ENCODE measurements around the gene UVSSA.
A peak's percentile ranks its signal among the peaks of the same experiment; 100 is the strongest.

UVSSA gene

DNA sequence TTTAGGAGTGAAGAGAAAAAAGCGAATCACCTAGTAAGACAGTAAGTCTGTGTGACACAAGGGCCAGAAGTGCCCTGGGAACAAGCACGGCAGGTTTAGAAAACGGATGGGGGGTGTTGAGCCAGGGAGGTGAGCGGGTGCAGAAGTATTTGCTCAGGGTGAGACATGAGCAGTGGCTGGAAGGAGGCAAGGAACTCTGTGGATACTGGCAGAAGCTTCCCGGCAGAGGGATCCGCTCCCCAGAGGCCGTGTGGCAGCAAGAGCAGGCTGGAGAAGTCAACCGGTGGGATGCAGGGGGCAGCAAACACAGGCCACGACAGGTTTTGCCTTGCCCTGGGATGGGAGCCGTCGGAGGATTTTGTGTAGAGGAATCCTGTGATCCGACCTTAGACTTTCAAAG is 2.3 kb upstream of the UVSSA start:
- H3K9me3 ChIP-seq (replicated peaks; ENCODE audit: insufficient read depth, low read length): no peaks in the 10 kb centered on the region
- H3K27me3 ChIP-seq (replicated peaks; ENCODE audit: insufficient read depth, low read length): no peaks in the 10 kb centered on the region
- no peak overlapping the region for H2AFZ ChIP-seq (ENCODE audit: low read length)
- TF ChIP-seq, protein P1, sequence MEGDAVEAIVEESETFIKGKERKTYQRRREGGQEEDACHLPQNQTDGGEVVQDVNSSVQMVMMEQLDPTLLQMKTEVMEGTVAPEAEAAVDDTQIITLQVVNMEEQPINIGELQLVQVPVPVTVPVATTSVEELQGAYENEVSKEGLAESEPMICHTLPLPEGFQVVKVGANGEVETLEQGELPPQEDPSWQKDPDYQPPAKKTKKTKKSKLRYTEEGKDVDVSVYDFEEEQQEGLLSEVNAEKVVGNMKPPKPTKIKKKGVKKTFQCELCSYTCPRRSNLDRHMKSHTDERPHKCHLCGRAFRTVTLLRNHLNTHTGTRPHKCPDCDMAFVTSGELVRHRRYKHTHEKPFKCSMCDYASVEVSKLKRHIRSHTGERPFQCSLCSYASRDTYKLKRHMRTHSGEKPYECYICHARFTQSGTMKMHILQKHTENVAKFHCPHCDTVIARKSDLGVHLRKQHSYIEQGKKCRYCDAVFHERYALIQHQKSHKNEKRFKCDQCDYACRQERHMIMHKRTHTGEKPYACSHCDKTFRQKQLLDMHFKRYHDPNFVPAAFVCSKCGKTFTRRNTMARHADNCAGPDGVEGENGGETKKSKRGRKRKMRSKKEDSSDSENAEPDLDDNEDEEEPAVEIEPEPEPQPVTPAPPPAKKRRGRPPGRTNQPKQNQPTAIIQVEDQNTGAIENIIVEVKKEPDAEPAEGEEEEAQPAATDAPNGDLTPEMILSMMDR (IDR thresholded peaks at IDR 0.05; ENCODE audit: low read length): no peak
- no peak for TF ChIP-seq EZH2phosphoT487 (IDR thresholded peaks at IDR 0.05; ENCODE audit: low read length)
- H4K20me1 ChIP-seq (ENCODE audit: insufficient read depth, low read length): no peaks in the 10 kb centered on the region
- H3F3A ChIP-seq (ENCODE audit: insufficient read depth, low read length): peaks cover 18% of the 10 kb centered on the region
- no peak overlapping the region for H3K27ac ChIP-seq (ENCODE audit: low read length)
- no peaks in the 10 kb centered on the region for H3K9me2 ChIP-seq (replicated peaks; ENCODE audit: insufficient read depth, low read length)
- no peak overlapping the region for H3K9ac ChIP-seq (ENCODE audit: low read length)
- no peak overlapping the region for H3K4me2 ChIP-seq (ENCODE audit: low read depth, low read length)
- peaks cover 4% of the 10 kb centered on the region for H3K36me3 ChIP-seq (replicated peaks; ENCODE audit: insufficient read depth, low read length)
- H3K79me2 ChIP-seq (ENCODE audit: low read length): peaks cover 8% of the 10 kb centered on the region
- no peak overlapping the region for H3K4me3 ChIP-seq (ENCODE audit: low read length)
- 0 out of 2 replicates have a peak, but pooled peaks cover 4% of the 10 kb centered on the region for H3K4me1 ChIP-seq (ENCODE audit: low read length)
- no peak for DNase-seq

DNA sequence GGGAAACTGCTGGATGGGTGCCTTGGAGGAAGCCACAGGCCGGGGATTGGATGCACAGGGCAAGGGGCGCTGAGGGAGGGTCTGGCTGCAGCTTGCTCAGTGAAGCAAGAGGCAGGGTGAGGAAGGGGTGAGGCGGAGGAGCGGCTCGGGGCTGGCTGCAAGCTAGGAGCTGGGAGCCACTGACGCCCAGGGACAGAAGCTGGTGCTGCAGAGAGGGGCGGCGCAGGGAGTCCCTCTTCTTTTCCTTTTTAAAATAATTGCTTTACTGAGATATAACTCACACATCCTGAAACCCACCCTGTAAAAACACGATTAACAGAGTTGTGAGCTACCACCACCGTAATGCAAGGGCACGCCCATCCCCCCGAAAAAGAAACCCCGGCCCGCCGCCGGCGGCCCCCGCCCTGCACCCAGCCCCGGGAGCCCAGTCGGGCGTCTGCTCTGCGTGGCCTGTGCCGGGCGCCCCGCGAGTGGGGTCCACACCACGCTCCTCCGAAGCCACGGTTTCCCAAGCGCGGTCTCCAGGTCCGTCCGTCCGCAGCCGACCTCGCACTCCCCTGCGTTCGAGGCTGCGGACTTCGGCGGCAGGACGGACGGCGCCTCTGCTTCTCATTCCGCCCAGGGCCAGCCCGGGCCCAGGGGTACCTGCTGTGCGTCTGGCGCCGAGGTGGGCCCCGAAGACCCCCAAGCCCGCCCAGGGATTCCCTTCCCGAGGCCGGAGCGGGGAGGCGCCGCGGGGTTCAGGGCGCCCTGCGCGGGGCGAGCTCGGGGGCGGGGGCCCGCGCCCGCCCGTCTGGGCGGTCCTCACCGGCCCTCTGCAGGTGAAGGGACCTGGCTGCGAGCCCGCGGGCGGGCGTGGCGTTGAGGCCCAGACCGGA is 866 bp upstream of the UVSSA start:
- H3K9me2 ChIP-seq (replicated peaks; ENCODE audit: insufficient read depth, low read length): no peaks in the 10 kb centered on the region
- no peaks in the 10 kb centered on the region for H3K9me3 ChIP-seq (replicated peaks; ENCODE audit: insufficient read depth, low read length)
- 0 out of 2 replicates have a peak, but pooled peaks cover 4% of the 10 kb centered on the region for H3K4me1 ChIP-seq (ENCODE audit: low read length)
- peak; percentile 40 for DNase-seq
- no peak for TF ChIP-seq EZH2 (optimal IDR thresholded peaks at IDR 0.05; ENCODE audit: low read depth, low read length)
- TF ChIP-seq, protein P1 (IDR thresholded peaks at IDR 0.05; ENCODE audit: low read length): peak; percentile 28; the same call in 1 of the 2 replicates
- no peaks in the 10 kb centered on the region for H3K36me3 ChIP-seq (replicated peaks; ENCODE audit: insufficient read depth, low read length)
- peak overlapping the region; percentile 60; the same call in 1 of the 2 replicates for H3K27ac ChIP-seq (ENCODE audit: low read length)
- H3K79me2 ChIP-seq (ENCODE audit: low read length): peaks cover 8% of the 10 kb centered on the region
- H3K4me3 ChIP-seq (ENCODE audit: low read length): peak overlapping the region; percentile 96
- no peaks in the 10 kb centered on the region for H4K20me1 ChIP-seq (ENCODE audit: insufficient read depth, low read length)
- peaks cover 18% of the 10 kb centered on the region for H3F3A ChIP-seq (ENCODE audit: insufficient read depth, low read length)
- peak overlapping the region; percentile 87 for H3K9ac ChIP-seq (ENCODE audit: low read length)
- H2AFZ ChIP-seq (ENCODE audit: low read length): peak overlapping the region; percentile 87
- no peaks in the 10 kb centered on the region for H3K27me3 ChIP-seq (replicated peaks; ENCODE audit: insufficient read depth, low read length)
- peak overlapping the region; percentile 76 for H3K4me2 ChIP-seq (ENCODE audit: low read depth, low read length)

DNA sequence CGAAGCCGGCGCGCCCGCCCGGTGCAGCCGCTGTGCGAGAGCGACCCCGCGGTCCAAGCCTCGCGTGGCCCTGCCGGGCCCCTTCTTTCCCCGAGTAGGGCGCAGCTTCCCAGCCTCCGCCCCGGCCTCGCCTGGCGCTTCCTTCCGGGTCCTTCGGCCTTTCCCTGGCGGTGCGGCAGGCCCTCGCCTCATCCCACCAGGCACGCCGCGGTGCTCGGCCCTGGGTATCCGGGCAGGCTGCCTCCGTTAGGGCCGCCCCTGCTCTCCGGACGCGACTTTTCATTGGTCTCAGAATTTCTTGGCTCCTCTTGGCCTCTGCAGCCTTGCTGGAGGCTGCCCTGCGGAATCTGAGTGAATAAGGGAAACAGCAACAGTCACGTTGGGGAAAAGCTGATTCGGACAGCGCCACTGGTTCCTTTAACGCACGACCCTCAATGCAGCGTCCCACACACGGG is 429 bp downstream of the UVSSA start:
- Histone ChIP-seq H3K9ac (ENCODE audit: low read length) (peak overlapping the region; percentile 85), H3K4me3 (ENCODE audit: low read length) (peak overlapping the region; percentile 77), H3K9me3 (replicated peaks; ENCODE audit: insufficient read depth, low read length) (no peaks in the 10 kb centered on the region), H3K79me2 (ENCODE audit: low read length) (peaks cover 8% of the 10 kb centered on the region), H3K27me3 (replicated peaks; ENCODE audit: insufficient read depth, low read length) (no peaks in the 10 kb centered on the region), H2AFZ (ENCODE audit: low read length) (peak overlapping the region; percentile 47; the same call in 1 of the 2 replicates), H3K4me1 (ENCODE audit: low read length) (peaks cover 4% of the 10 kb centered on the region; the same call in 1 of the 2 replicates), H4K20me1 (ENCODE audit: insufficient read depth, low read length) (no peaks in the 10 kb centered on the region), H3K27ac (ENCODE audit: low read length) (peak overlapping the region; percentile 79), H3K4me2 (ENCODE audit: low read depth, low read length) (peak overlapping the region; percentile 93), H3K36me3 (replicated peaks; ENCODE audit: insufficient read depth, low read length) (no peaks in the 10 kb centered on the region), H3F3A (ENCODE audit: insufficient read depth, low read length) (peaks cover 18% of the 10 kb centered on the region), H3K9me2 (replicated peaks; ENCODE audit: insufficient read depth, low read length) (no peaks in the 10 kb centered on the region)
- DNase-seq: peak; percentile 75
- TF ChIP-seq EZH2phosphoT487 (IDR thresholded peaks at IDR 0.05; ENCODE audit: low read length) (no peak), EZH2 (optimal IDR thresholded peaks at IDR 0.05; ENCODE audit: low read depth, low read length) (no peak)
- TF ChIP-seq, protein P1 (IDR thresholded peaks at IDR 0.05; ENCODE audit: low read length): no peak

All from MM.1S (cell line).